ENCODE results near the gene FBXO31.
A peak's percentile ranks its signal among the peaks of the same experiment; 100 is the strongest.

The FBXO31 gene

GRCh38 chr16:87387942-87388817, 4.6 kb upstream of the FBXO31 start:
- H3K27ac ChIP-seq (ENCODE audit: extremely low read depth, low read depth, low read length): peak overlapping the region; percentile 27
- no peak overlapping the region for H3K4me3 ChIP-seq (ENCODE audit: low read depth, low read length)
- POLR2A ChIA-PET: interaction anchor here (0.6 to 1.6 kb wide), 7 partner anchors 13 to 248 kb away, joined by 3 to 14 read pairs (median 3); partner anchors contain the start of gene C16orf95
- H3K9me3 ChIP-seq (ENCODE audit: control insufficient read depth, insufficient read depth, low read depth, low read length): no peaks in the 10 kb centered on the region
- H3K4me1 ChIP-seq (ENCODE audit: control insufficient read depth, insufficient read depth, low read length): no peaks in the 10 kb centered on the region
- no peaks in the 10 kb centered on the region for H3K36me3 ChIP-seq (ENCODE audit: control insufficient read depth in 2 of 2, insufficient read depth in 1 of 2, low read length in 2 of 2)
- CTCF ChIA-PET: interaction anchor here (0.6 to 1.9 kb wide), 5 partner anchors 15 to 248 kb away, joined by 3 to 8 read pairs (median 3); no protein-coding TSS in a partner anchor
- peak; percentile 49; the same call in 1 of the 2 replicates for TF ChIP-seq ZNF324 (tag by site-specific recombination; IDR thresholded peaks at IDR 0.05)
- TF ChIP-seq, protein P1, sequence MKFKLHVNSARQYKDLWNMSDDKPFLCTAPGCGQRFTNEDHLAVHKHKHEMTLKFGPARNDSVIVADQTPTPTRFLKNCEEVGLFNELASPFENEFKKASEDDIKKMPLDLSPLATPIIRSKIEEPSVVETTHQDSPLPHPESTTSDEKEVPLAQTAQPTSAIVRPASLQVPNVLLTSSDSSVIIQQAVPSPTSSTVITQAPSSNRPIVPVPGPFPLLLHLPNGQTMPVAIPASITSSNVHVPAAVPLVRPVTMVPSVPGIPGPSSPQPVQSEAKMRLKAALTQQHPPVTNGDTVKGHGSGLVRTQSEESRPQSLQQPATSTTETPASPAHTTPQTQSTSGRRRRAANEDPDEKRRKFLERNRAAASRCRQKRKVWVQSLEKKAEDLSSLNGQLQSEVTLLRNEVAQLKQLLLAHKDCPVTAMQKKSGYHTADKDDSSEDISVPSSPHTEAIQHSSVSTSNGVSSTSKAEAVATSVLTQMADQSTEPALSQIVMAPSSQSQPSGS (tag by site-specific recombination; IDR thresholded peaks at IDR 0.05; ENCODE audit: low read depth): peak; percentile 95
- TF ChIP-seq ZNF639 (tag by site-specific recombination; IDR thresholded peaks at IDR 0.05): peak; percentile 75
- TF ChIP-seq ZNF561 (tag by site-specific recombination; IDR thresholded peaks at IDR 0.05; ENCODE audit: borderline replicate concordance): 0 out of 2 replicates have a peak, but pooled peaks have one; percentile 51
- no peak; the same call in 1 of the 2 replicates for TF ChIP-seq REPIN1 (tag by site-specific recombination; IDR thresholded peaks at IDR 0.05; ENCODE audit: low read depth)
- peak; percentile 97 for TF ChIP-seq KLF10 (tag by site-specific recombination; IDR thresholded peaks at IDR 0.05)
- 0 out of 2 replicates have a peak, but pooled peaks have one; percentile 48 for TF ChIP-seq ZNF626 (tag by site-specific recombination; IDR thresholded peaks at IDR 0.05)
- TF ChIP-seq HOXD13 (CRISPR knock-in tag; IDR thresholded peaks at IDR 0.05; ENCODE audit: borderline replicate concordance): peak; percentile 41; the same call in 1 of the 2 replicates
- TF ChIP-seq, protein P2, sequence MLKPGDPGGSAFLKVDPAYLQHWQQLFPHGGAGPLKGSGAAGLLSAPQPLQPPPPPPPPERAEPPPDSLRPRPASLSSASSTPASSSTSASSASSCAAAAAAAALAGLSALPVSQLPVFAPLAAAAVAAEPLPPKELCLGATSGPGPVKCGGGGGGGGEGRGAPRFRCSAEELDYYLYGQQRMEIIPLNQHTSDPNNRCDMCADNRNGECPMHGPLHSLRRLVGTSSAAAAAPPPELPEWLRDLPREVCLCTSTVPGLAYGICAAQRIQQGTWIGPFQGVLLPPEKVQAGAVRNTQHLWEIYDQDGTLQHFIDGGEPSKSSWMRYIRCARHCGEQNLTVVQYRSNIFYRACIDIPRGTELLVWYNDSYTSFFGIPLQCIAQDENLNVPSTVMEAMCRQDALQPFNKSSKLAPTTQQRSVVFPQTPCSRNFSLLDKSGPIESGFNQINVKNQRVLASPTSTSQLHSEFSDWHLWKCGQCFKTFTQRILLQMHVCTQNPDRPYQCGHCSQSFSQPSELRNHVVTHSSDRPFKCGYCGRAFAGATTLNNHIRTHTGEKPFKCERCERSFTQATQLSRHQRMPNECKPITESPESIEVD (tag by site-specific recombination; IDR thresholded peaks at IDR 0.05): peak; percentile 77
- TF ChIP-seq ZNF426 (tag by site-specific recombination; IDR thresholded peaks at IDR 0.05): no peak
- TF ChIP-seq, protein P3, sequence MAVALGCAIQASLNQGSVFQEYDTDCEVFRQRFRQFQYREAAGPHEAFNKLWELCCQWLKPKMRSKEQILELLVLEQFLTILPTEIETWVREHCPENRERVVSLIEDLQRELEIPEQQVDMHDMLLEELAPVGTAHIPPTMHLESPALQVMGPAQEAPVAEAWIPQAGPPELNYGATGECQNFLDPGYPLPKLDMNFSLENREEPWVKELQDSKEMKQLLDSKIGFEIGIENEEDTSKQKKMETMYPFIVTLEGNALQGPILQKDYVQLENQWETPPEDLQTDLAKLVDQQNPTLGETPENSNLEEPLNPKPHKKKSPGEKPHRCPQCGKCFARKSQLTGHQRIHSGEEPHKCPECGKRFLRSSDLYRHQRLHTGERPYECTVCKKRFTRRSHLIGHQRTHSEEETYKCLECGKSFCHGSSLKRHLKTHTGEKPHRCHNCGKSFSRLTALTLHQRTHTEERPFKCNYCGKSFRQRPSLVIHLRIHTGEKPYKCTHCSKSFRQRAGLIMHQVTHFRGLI (tag by site-specific recombination; IDR thresholded peaks at IDR 0.05): no peak; the same call in 1 of the 2 replicates
- peak; percentile 28; the same call in 1 of the 2 replicates for TF ChIP-seq KLF9 (tag by site-specific recombination; IDR thresholded peaks at IDR 0.05; ENCODE audit: low read depth)
- TF ChIP-seq GLI4 (tag by site-specific recombination; IDR thresholded peaks at IDR 0.05): no peak
- peak; percentile 87 for TF ChIP-seq ZXDB (tag by site-specific recombination; IDR thresholded peaks at IDR 0.05)
- TF ChIP-seq YY1 (tag by site-specific recombination; IDR thresholded peaks at IDR 0.05): peak; percentile 81
- peak; percentile 85 for TF ChIP-seq SP3 (tag by site-specific recombination; IDR thresholded peaks at IDR 0.05)
- TF ChIP-seq TSHZ1 (tag by site-specific recombination; IDR thresholded peaks at IDR 0.05; ENCODE audit: borderline replicate concordance): peak; percentile 99
- TF ChIP-seq KLF8 (tag by site-specific recombination; IDR thresholded peaks at IDR 0.05): peak; percentile 51
- no peak for TF ChIP-seq ZFP3 (tag by site-specific recombination; IDR thresholded peaks at IDR 0.05; ENCODE audit: low read depth)
- TF ChIP-seq GFI1B (tag by site-specific recombination; IDR thresholded peaks at IDR 0.05): no peak
- TF ChIP-seq, protein P4, sequence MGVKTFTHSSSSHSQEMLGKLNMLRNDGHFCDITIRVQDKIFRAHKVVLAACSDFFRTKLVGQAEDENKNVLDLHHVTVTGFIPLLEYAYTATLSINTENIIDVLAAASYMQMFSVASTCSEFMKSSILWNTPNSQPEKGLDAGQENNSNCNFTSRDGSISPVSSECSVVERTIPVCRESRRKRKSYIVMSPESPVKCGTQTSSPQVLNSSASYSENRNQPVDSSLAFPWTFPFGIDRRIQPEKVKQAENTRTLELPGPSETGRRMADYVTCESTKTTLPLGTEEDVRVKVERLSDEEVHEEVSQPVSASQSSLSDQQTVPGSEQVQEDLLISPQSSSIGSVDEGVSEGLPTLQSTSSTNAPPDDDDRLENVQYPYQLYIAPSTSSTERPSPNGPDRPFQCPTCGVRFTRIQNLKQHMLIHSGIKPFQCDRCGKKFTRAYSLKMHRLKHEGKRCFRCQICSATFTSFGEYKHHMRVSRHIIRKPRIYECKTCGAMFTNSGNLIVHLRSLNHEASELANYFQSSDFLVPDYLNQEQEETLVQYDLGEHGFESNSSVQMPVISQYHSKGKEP (tag by site-specific recombination; IDR thresholded peaks at IDR 0.05): peak; percentile 54; the same call in 1 of the 2 replicates
- TF ChIP-seq ZNF394 (tag by site-specific recombination; IDR thresholded peaks at IDR 0.05; ENCODE audit: borderline replicate concordance): no peak; the same call in 1 of the 2 replicates
- no peak for TF ChIP-seq ZNF777 (tag by site-specific recombination; IDR thresholded peaks at IDR 0.05; ENCODE audit: borderline replicate concordance)
- 0 out of 2 replicates have a peak, but pooled peaks have one; percentile 27 for TF ChIP-seq ZNF600 (tag by site-specific recombination; IDR thresholded peaks at IDR 0.05)

Measured in HEK293 (cell line).